ENCODE data around the gene ACOT8.

GRCh38 chr20:45813489-45813888 is 43.7 kb downstream of the ACOT8 start:
- TF ChIP-seq CTCF (IDR thresholded peaks at IDR 0.05; ENCODE audit: borderline replicate concordance, extremely low read depth, low read length, poor library complexity, severe bottlenecking): no peak
- TF ChIP-seq EZH2 (IDR thresholded peaks at IDR 0.05; ENCODE audit: borderline replicate concordance, low read depth, low read length, severe bottlenecking): no peak
